ENCODE data around the gene GPATCH1. TPM values are rescaled to one million over a fixed set of nuclear protein-coding genes. Genes with fewer than 3 reads are reported as not detected.

Gene GPATCH1
- total RNA-seq, 1 experiment from 2014 or later, result 7.8 TPM

DNA sequence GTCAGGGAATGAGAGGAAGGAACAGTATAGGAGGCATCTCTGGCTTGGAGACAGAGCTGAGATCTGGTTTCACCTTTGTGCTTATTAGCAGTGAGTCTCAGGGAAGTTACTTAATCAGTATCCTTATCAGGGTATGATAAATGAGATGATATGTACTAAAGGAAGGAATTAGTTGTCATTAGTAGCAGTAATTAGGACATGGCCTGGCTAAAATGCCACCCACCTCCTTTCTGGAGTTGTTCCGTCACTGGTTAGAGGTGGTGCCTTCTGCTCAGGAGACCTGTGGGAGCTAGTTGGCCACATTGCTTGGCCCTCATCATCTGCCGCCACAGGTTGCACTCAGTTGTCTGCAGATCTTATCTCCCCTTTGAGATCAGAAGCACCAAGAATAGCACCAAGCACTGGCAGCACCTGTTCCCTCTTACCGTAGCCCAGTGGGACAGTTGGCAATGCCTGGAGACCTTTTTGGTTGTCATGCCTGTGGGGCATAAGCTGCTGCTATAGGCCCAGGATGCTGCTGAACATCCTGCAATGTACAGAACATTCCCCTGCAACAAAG is 4.7 kb downstream of the GPATCH1 start:
- no peak overlapping the region for H3K27ac ChIP-seq (ENCODE audit: low read depth, low read length)
- CTCF ChIA-PET, result no interaction called here

GRCh38 chr19:33086955-33087354 is 6.0 kb downstream of the GPATCH1 start:
- Histone ChIP-seq H3K4me1 (ENCODE audit: control insufficient read depth in 1 of 2, insufficient read depth in 2 of 2, low read length in 2 of 2) (peaks cover 19 to 37% of the 10 kb centered on the region in 2 experiments), H3K36me3 (ENCODE audit: control insufficient read depth in 1 of 2, insufficient read depth in 2 of 2, low read length in 2 of 2) (peaks cover 0 to 6% of the 10 kb centered on the region in 2 experiments; a peak in 1 of 4 replicates), H3K4me3 (replicated peaks in 1 of 2; ENCODE audit: low read depth in 1 of 2, low read length in 2 of 2) (no peak overlapping the region), H3K27me3 (ENCODE audit: insufficient read depth, low read length) (no peaks in the 10 kb centered on the region), H3K9me3 (ENCODE audit: control insufficient read depth in 1 of 2, insufficient read depth in 1 of 2, low read depth in 1 of 2, low read length in 2 of 2) (no peaks in the 10 kb centered on the region), H3K9ac (ENCODE audit: low read length) (no peak overlapping the region), H3K79me2 (ENCODE audit: insufficient read depth, low read length) (peaks cover 7% of the 10 kb centered on the region; the same call in 1 of the 2 replicates), H3K9me2 (ENCODE audit: insufficient read depth) (no peaks in the 10 kb centered on the region), H4K20me1 (ENCODE audit: insufficient read depth) (no peaks in the 10 kb centered on the region), H3K4me2 (ENCODE audit: low read length) (peak overlapping the region; percentile 43; the same call in 1 of the 2 replicates), H2AFZ (ENCODE audit: low read depth, low read length, poor library complexity, severe bottlenecking) (no peak overlapping the region), H3K27ac (ENCODE audit: low read depth, low read length) (no peak overlapping the region)
- no peak for TF ChIP-seq SP1 (IDR thresholded peaks at IDR 0.05; ENCODE audit: low read depth)
- no peak for TF ChIP-seq FOSL1 (IDR thresholded peaks at IDR 0.05; ENCODE audit: low read depth)
- no peak for TF ChIP-seq TCF7L2 (IDR thresholded peaks at IDR 0.05; ENCODE audit: borderline replicate concordance, extremely low read depth, insufficient read depth, insufficient read length)
- TF ChIP-seq CEBPB (IDR thresholded peaks at IDR 0.05; ENCODE audit: low read depth), result no peak
- TF ChIP-seq EZH2phosphoT487 (IDR thresholded peaks at IDR 0.05; ENCODE audit: borderline replicate concordance), result no peak
- no peak for TF ChIP-seq SIN3A (IDR thresholded peaks at IDR 0.05; ENCODE audit: low read depth)
- no TSS peak for BruUV-seq (replicated peaks)
- RAD21 ChIA-PET (ENCODE audit: low non-redundant PET in 1 of 2, low total read pairs in 2 of 2, uncharacterized antibody in 2 of 2, unreplicated experiment in 2 of 2), result no interaction called here
- CTCF ChIA-PET, result no interaction called here
- ATAC-seq (no peak), DNase-seq (ENCODE audit: low read depth, low spot score) (no peak)
- POLR2A ChIA-PET, result interaction anchor here (0.7 kb wide), 1 partner anchor 11 kb away, joined by 3 read pairs; no protein-coding TSS in a partner anchor
- intact Hi-C loops (cut with micrococcal nuclease), result no loop called here

More for the DNA sequence above, 4.7 kb downstream of the GPATCH1 start:
- RAD21 ChIA-PET (ENCODE audit: low non-redundant PET in 1 of 2, low total read pairs in 2 of 2, uncharacterized antibody in 2 of 2, unreplicated experiment in 2 of 2), result no interaction called here
- Histone ChIP-seq H3K36me3 (ENCODE audit: control insufficient read depth in 1 of 2, insufficient read depth in 2 of 2, low read length in 2 of 2) (peaks cover 0 to 6% of the 10 kb centered on the region in 2 experiments; a peak in 1 of 4 replicates), H4K20me1 (ENCODE audit: insufficient read depth) (no peaks in the 10 kb centered on the region), H3K9me3 (ENCODE audit: control insufficient read depth in 1 of 2, insufficient read depth in 1 of 2, low read depth in 1 of 2, low read length in 2 of 2) (no peaks in the 10 kb centered on the region), H3K27me3 (ENCODE audit: insufficient read depth, low read length) (no peaks in the 10 kb centered on the region), H3K4me2 (ENCODE audit: low read length) (peak overlapping the region; percentile 43), H3K9ac (ENCODE audit: low read length) (no peak overlapping the region), H3K9me2 (ENCODE audit: insufficient read depth) (no peaks in the 10 kb centered on the region), H2AFZ (ENCODE audit: low read depth, low read length, poor library complexity, severe bottlenecking) (no peak overlapping the region), H3K79me2 (ENCODE audit: insufficient read depth, low read length) (peaks cover 14% of the 10 kb centered on the region; the same call in 1 of the 2 replicates), H3K4me1 (ENCODE audit: control insufficient read depth in 1 of 2, insufficient read depth in 2 of 2, low read length in 2 of 2) (peaks cover 20 to 42% of the 10 kb centered on the region in 2 experiments), H3K4me3 (replicated peaks in 1 of 2; ENCODE audit: low read depth in 1 of 2, low read length in 2 of 2) (no peak overlapping the region)
- no peak for ATAC-seq
- intact Hi-C loops (cut with micrococcal nuclease), result no loop called here
- DNase-seq (ENCODE audit: low read depth, low spot score), result no peak
- POLR2A ChIA-PET, result no interaction called here
- no TSS peak for BruUV-seq (replicated peaks)
- TF ChIP-seq POLR2AphosphoS5 (IDR thresholded peaks at IDR 0.05; ENCODE audit: low read depth, low read length), result no peak
- TF ChIP-seq ELF1 (IDR thresholded peaks at IDR 0.05; ENCODE audit: borderline replicate concordance, low read depth), result no peak
- no peak for TF ChIP-seq SP1 (IDR thresholded peaks at IDR 0.05; ENCODE audit: low read depth)
- TF ChIP-seq, protein P1, sequence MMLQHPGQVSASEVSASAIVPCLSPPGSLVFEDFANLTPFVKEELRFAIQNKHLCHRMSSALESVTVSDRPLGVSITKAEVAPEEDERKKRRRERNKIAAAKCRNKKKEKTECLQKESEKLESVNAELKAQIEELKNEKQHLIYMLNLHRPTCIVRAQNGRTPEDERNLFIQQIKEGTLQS (IDR thresholded peaks at IDR 0.05), result no peak
- TF ChIP-seq EZH2phosphoT487 (IDR thresholded peaks at IDR 0.05; ENCODE audit: borderline replicate concordance), result no peak
